OCI-LY7 (cell line): Measurements from ENCODE around the gene CNTN2. TPM values are rescaled to one million over a fixed set of nuclear protein-coding genes. Genes with fewer than 3 reads are reported as not detected.

Experiments used
- BruUV-seq: library from RNA; stranded (reverse); fragments of 400-500 nt; replicated peaks from 2 replicates; lab custom pipeline; 2021; lab: Mats Ljungman, UMichigan
- CTCF ChIA-PET: fragments of 300-600 bp; sonication (Branson Sonifier 250); formaldehyde crosslinking; loops from one replicate; lab custom pipeline; 2022; ENCODE audit warnings: antibody characterized with exemption; ENCODE audit not compliant: unreplicated experiment; lab: Charles Lee
- POLR2A ChIA-PET: fragments of 300-600 bp; sonication (Branson Sonifier 250); formaldehyde crosslinking; loops from one replicate; lab custom pipeline; 2022; ENCODE audit warnings: antibody characterized with exemption; lab: Charles Lee
- DNase-seq: peaks from one replicate; pipeline ENCODE4 v3.0.0-alpha.2; 2015; ENCODE audit warnings: low spot score
- H2AFZ ChIP-seq: fragments of 200-600 bp; sonication (generic), shearing (Covaris generic); 2 replicates; pipeline ENCODE4 v1.6.1; 2014; ENCODE audit warnings: mild to moderate bottlenecking, antibody characterized with exemption, low read length, moderate library complexity
- H3K27ac ChIP-seq: fragments of 200-600 bp; sonication (generic); 2 replicates; pipeline ENCODE4 v1.5.1; 2014; ENCODE audit warnings: mixed run types, low read depth, mild to moderate bottlenecking, moderate library complexity, low read length, inconsistent platforms; ENCODE audit not compliant: poor library complexity, severe bottlenecking
- H3K36me3 ChIP-seq: fragments of 200-600 bp; sonication (generic); 2 replicates; pipeline ENCODE4 v1.6.1; 2014; ENCODE audit warnings: mild to moderate bottlenecking, antibody characterized with exemption, low read length, moderate library complexity, mixed read lengths; ENCODE audit not compliant: insufficient read depth
- H3K4me1 ChIP-seq: fragments of 200-600 bp; sonication (generic); 2 replicates; pipeline ENCODE4 v1.5.1; 2014; ENCODE audit warnings: mild to moderate bottlenecking, low read length; ENCODE audit not compliant: insufficient read depth, poor library complexity, severe bottlenecking
- H3K4me2 ChIP-seq: fragments of 200-600 bp; sonication (generic); 2 replicates; pipeline ENCODE4 v1.6.1; 2014; ENCODE audit warnings: mild to moderate bottlenecking, low read length
- H3K4me3 ChIP-seq: fragments of 200-600 bp; sonication (generic); 2 replicates; pipeline ENCODE4 v1.5.1; 2014; ENCODE audit warnings: mild to moderate bottlenecking, low read depth, low read length; ENCODE audit not compliant: poor library complexity, severe bottlenecking
- H3K79me2 ChIP-seq: fragments of 200-600 bp; sonication (generic); 2 replicates; pipeline ENCODE4 v1.6.1; 2016; ENCODE audit warnings: low read depth, mild to moderate bottlenecking, low read length, moderate library complexity, mixed read lengths; ENCODE audit not compliant: insufficient read depth
- H3K9me2 ChIP-seq: fragments of 200-600 bp; sonication (generic); 2 replicates; pipeline ENCODE4 v1.6.1; 2016; ENCODE audit warnings: mild to moderate bottlenecking, low read length, mixed read lengths; ENCODE audit not compliant: insufficient read depth
- H3K9me3 ChIP-seq: fragments of 200-600 bp; sonication (generic); 2 replicates; pipeline ENCODE4 v1.6.1; 2014; ENCODE audit warnings: mild to moderate bottlenecking, mixed run types, low read length, mixed read lengths
- H4K20me1 ChIP-seq: fragments of 200-600 bp; sonication (generic); 2 replicates; pipeline ENCODE4 v1.6.1; 2014; ENCODE audit warnings: mild to moderate bottlenecking, antibody characterized with exemption, low read length, moderate library complexity, mixed read lengths; ENCODE audit not compliant: insufficient read depth
- EZH2phosphoT487 ChIP-seq: fragments of 200-600 bp; sonication (generic); IDR thresholded peaks from 2 replicates; pipeline ENCODE4 v1.6.1; 2018; ENCODE audit warnings: low read depth, borderline replicate concordance, mild to moderate bottlenecking, mixed run types, antibody characterized with exemption, low read length, moderate library complexity, mixed read lengths
- intact Hi-C: fragments of 100-400 bp; cut with micrococcal nuclease; formaldehyde crosslinking; loops from one replicate; pipeline ENCODE4 v1.10.0; 2022; ENCODE audit not compliant: unreplicated experiment
- total RNA-seq, 2 experiments: library from RNA; depleted of rRNA in 1 of 2; stranded (reverse); fragments of >200 nt in 1 of 2; shearing (Covaris generic) in 1 of 2; gene quantifications; 2 replicates each; pipeline ENCODE4 v1.2.3, GENCODE V29; 2014 to 2022
- TF ChIP-seq, protein P1 (sequence below): fragments of 200-600 bp; sonication (generic); conservative IDR thresholded peaks from 2 replicates; pipeline ENCODE4 v1.5.1; 2014; ENCODE audit warnings: mild to moderate bottlenecking, antibody characterized with exemption, low read length, moderate library complexity, mixed read lengths

Gene CNTN2
- total RNA-seq, 2 experiments from 2014 or later, result not detected

DNA sequence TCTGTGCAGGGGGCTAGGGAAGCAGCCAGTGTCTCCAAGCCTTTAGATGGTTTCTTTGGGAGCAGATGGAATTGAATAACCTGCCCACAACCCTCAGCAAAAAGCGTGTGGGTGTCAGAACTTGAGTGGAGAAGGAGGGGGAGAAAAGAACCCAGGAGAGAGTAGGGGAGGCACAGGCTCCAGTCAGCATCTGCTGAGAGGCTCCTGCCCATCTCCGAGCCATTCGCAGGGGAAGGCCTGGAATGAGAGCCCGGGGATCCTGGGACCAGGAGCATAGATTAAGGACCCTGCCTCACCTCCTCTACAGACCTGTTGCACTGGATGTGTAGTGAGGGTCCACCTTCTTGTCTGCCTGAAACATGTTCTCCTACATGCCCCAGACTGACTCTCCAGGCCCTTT, 25.0 kb downstream of the CNTN2 start:
- no peaks in the 10 kb centered on the region for H4K20me1 ChIP-seq
- H3K4me3 ChIP-seq, result no peak overlapping the region
- no peaks in the 10 kb centered on the region for H3K36me3 ChIP-seq
- H3K9me2 ChIP-seq, result no peaks in the 10 kb centered on the region
- POLR2A ChIA-PET, result no interaction called here
- BruUV-seq, result no TSS peak
- no peak for TF ChIP-seq EZH2phosphoT487
- TF ChIP-seq, protein P1, sequence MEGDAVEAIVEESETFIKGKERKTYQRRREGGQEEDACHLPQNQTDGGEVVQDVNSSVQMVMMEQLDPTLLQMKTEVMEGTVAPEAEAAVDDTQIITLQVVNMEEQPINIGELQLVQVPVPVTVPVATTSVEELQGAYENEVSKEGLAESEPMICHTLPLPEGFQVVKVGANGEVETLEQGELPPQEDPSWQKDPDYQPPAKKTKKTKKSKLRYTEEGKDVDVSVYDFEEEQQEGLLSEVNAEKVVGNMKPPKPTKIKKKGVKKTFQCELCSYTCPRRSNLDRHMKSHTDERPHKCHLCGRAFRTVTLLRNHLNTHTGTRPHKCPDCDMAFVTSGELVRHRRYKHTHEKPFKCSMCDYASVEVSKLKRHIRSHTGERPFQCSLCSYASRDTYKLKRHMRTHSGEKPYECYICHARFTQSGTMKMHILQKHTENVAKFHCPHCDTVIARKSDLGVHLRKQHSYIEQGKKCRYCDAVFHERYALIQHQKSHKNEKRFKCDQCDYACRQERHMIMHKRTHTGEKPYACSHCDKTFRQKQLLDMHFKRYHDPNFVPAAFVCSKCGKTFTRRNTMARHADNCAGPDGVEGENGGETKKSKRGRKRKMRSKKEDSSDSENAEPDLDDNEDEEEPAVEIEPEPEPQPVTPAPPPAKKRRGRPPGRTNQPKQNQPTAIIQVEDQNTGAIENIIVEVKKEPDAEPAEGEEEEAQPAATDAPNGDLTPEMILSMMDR, result no peak
- H3K9me3 ChIP-seq, result no peaks in the 10 kb centered on the region
- intact Hi-C loops, result loop anchor here (10.0 kb wide), 1 partner anchor 187 kb away; no protein-coding TSS in a partner anchor
- H2AFZ ChIP-seq, result no peak overlapping the region
- CTCF ChIA-PET, result no interaction called here
- H3K79me2 ChIP-seq, result no peaks in the 10 kb centered on the region
- no peak overlapping the region for H3K4me2 ChIP-seq
- H3K4me1 ChIP-seq, result no peaks in the 10 kb centered on the region
- no peak for DNase-seq
- H3K27ac ChIP-seq, result no peak overlapping the region

DNA sequence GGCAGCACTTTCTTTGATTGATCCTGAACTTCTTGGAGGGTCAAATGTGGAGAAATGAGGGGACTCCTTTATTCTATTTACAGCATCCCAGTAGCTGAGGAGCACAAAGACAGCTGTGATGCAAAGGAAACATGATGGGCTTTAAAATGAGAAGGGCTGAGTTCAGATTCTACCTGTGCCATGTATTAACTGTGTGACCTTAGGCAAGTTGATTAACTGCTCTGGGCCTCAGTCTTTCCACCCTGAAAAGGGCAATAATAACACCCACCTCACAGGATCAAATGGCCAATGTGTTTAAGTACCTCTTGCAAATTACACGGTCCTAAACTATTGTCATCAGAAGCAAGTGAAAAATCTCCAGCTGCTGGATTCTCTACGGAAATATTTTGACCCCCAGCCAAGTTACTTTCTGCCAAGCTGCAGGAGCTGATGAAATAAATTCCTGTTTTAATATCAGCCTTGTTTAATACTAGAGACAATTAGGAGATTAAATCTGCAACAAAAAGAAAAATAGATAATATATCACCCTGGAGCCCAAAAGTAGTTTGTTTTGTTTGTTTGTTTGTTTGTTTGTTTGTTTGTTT, 25.5 kb downstream of the CNTN2 start:
- Histone ChIP-seq H4K20me1 (no peaks in the 10 kb centered on the region), H3K27ac (no peak overlapping the region), H3K9me2 (no peaks in the 10 kb centered on the region), H2AFZ (no peak overlapping the region), H3K36me3 (no peaks in the 10 kb centered on the region), H3K4me3 (no peak overlapping the region), H3K4me2 (no peak overlapping the region), H3K79me2 (no peaks in the 10 kb centered on the region), H3K9me3 (no peaks in the 10 kb centered on the region), H3K4me1 (no peaks in the 10 kb centered on the region)
- ChIA-PET POLR2A (no interaction called here), CTCF (no interaction called here)
- DNase-seq, result no peak
- no TSS peak for BruUV-seq
- no peak for TF ChIP-seq EZH2phosphoT487
- TF ChIP-seq, protein P1, result no peak
- intact Hi-C loops, result loop anchor here (10.0 kb wide), 1 partner anchor 186 kb away; no protein-coding TSS in a partner anchor

DNA sequence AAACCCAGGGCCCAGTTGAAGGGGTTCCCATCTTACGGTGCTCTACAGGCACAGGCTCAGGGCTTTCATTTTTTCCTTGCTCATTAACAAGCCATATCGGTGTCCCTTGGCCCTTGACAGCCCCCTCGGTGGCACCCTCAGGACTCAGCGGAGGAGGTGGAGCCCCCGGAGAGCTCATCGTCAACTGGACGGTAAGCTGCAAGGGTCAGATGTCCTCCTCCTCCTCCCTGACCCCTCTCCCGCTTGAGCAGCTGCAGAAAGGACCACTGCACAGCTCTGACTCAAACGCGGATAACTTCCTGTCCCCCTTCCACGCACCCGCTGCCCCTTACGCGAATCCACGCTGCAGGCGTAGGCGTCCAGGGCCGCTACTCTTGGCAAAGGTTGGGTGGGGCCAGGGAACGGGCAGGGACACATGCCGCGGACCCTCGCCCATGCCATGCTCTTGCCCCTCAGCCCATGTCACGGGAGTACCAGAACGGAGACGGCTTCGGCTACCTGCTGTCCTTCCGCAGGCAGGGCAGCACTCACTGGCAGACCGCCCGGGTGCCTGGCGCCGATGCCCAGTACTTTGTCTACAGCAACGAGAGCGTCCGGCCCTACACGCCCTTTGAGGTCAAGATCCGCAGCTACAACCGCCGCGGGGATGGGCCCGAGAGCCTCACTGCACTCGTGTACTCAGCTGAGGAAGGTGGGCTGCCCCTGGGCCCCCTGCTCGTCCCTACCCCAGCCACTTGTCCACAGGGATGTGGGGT, 26.5 kb downstream of the CNTN2 start:
- no peaks in the 10 kb centered on the region for H3K79me2 ChIP-seq
- BruUV-seq, result no TSS peak

More for the DNA sequence above, 26.5 kb downstream of the CNTN2 start:
- no peaks in the 10 kb centered on the region for H3K9me2 ChIP-seq
- H3K9me3 ChIP-seq, result no peaks in the 10 kb centered on the region
- H2AFZ ChIP-seq, result no peak overlapping the region
- H3K4me1 ChIP-seq, result no peaks in the 10 kb centered on the region
- no peak overlapping the region for H3K4me3 ChIP-seq
- no peak overlapping the region for H3K4me2 ChIP-seq
- H3K27ac ChIP-seq, result no peak overlapping the region
- POLR2A ChIA-PET, result interaction anchor here (0.5 kb wide), 1 partner anchor 209 kb away, joined by 3 read pairs; no protein-coding TSS in a partner anchor
- CTCF ChIA-PET, result no interaction called here
- intact Hi-C loops, result loop anchor here (10.0 kb wide), 1 partner anchor 185 kb away; no protein-coding TSS in a partner anchor
- H4K20me1 ChIP-seq, result no peaks in the 10 kb centered on the region
- DNase-seq, result no peak
- TF ChIP-seq EZH2phosphoT487, result no peak
- TF ChIP-seq, protein P1, result no peak
- H3K36me3 ChIP-seq, result no peaks in the 10 kb centered on the region
